HG03342 (cell line): ENCODE results near the gene TMEM97.
"Not testable (repeated sequence)": the region's sequence is repeated elsewhere in the genome, so short reads cannot be mapped to it uniquely, and the experiment has no call there.

Experiments used
- ATAC-seq: cut with Tn5 transposase; IDR thresholded peaks from one replicate; pipeline ENCODE4 v1.9.1; 2021; ENCODE audit warnings: mild to moderate bottlenecking, moderate library complexity; ENCODE audit not compliant: unreplicated experiment

Gene TMEM97

DNA sequence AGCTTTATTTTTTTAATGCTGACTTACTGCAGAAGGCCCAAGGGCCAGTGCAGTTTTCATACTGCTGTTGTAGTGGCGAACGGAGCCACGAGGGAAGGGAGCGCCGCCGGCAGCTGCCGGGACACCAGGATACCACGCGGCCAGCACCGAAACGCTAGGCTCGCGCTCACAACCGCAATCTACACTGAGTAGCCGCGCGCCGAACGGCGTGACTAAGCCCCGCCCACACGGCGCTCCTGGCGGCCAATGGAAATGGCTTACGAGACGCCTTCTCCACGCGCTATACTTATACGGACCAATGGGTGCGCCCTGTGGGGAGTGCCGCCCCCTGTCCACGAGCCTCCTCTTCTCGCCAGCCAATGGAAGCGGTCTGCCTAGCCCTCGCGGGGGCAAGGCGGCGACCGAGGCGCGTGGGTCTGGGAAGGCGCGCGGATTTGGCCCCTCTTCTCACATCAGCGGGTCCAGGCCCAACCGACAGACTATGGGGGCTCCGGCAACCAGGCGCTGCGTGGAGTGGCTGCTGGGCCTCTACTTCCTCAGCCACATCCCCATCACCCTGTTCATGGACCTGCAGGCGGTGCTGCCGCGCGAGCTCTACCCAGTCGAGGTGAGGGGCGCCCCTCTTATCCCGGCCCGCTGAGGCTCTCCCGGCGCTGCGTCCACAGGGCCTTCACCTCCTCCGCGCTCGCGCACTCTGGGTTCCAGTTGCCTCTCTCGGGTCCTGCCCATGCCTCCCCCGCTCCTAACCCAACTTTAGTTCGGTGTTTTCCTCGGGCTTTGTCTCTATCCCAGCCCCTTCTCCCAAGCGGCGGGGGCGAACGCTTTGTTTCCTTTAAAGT, at the start of gene TMEM97:
Gene TMEM97 (plus strand): TSS at position 442 of the 839 bp plus-strand sequence. CDS start 40 bp downstream, at position 482.
- ATAC-seq: peak; percentile 94

DNA sequence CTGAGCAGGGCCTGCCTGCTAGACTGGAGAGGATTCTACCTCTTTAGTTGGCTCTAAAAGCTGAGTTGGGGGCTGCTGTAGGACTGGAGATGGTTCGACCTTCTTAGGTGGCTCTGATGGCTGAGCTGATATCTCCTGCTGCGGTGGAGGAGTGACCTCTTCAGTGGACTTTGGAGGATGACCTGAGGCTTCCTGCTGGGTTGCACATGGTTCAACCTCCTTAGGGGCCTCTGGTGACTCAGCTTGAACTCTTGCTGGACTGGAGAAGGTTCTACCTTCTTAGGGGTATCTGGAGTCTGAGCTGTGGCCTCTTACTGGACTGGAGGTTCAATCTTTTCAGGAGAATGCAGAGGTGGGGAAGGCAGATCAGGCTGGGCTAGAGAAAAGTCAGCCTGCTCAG, 48.9 kb upstream of the TMEM97 start:
- no peak for ATAC-seq

DNA sequence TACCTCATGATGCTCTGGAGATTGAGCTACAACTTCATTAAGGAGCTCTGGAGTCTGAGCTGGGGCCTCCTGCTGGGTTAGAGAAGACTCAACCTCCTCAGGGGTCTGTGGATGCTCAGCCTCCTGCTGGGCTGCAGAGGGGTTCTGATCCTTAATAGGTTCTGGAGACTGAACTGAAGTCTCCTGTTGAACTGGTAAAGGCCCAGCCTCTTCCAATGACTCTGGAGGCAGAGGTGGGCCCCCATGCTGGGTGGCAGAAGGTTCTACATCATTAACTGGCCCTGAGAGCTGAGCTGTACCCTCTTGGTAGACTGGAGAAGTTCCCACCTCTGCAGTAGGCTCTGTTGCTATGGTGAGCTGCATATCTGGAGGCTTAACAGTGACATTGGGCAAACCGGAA, 48.1 kb upstream of the TMEM97 start:
- ATAC-seq: no peak

DNA sequence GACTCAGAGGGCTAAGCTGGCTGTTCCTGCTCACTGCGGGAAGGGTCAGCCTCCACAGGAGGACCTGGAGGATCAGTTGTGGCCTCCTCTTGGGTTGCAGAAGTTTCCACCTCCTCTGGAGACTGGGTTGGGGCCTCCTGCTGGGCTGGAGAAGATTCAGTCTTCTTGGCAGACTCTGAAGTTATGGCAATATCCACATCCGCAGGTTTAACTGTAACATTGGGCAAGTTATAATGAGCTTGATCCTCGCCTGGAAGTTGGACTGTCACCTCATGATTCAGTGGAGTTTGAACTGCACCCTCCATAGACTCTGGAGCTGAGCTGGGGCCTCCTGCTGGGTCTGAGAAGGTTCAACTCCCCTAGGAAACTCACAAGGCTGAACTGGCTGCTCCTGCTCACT, 47.6 kb upstream of the TMEM97 start:
- ATAC-seq: no peak

DNA sequence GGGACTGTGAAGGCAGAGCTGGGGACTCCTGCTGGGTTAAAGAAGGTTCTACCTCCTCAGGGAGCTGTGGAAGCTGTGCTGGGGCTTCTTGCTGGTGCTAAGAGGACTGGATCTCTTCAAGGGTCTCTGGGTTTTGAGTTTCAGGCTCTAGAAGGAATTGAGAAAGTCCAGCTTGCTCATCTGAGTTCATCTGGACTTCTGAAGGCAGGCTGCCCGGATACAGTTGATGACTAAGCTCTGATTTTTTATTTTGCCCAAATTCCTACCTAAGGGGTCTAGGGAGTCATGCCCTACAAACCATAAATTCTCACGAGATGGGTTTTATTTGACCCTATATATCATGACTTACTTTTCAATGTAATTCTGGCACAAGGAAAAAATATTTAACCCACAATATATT, 46.8 kb upstream of the TMEM97 start:
- no peak for ATAC-seq

DNA sequence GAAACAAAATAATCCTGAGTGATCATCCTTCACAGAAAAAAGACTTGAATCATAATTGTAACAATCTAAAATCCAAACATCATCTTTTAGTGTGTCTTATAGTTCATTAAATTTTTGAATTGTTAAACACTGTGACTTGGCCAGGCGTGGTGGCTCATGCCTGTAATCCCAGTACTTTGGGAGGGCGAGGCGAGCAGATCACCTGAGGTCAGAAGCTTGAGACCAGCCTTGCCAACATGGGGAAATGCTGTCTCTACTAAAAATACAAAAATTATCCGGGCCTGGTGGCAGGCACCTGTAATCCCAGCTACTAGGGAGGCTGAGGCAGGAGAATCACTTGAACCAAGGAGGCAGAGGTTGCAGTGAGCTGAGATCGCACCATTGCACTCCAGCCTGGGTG, 45.7 kb upstream of the TMEM97 start:
- ATAC-seq: not testable (repeated sequence)

DNA sequence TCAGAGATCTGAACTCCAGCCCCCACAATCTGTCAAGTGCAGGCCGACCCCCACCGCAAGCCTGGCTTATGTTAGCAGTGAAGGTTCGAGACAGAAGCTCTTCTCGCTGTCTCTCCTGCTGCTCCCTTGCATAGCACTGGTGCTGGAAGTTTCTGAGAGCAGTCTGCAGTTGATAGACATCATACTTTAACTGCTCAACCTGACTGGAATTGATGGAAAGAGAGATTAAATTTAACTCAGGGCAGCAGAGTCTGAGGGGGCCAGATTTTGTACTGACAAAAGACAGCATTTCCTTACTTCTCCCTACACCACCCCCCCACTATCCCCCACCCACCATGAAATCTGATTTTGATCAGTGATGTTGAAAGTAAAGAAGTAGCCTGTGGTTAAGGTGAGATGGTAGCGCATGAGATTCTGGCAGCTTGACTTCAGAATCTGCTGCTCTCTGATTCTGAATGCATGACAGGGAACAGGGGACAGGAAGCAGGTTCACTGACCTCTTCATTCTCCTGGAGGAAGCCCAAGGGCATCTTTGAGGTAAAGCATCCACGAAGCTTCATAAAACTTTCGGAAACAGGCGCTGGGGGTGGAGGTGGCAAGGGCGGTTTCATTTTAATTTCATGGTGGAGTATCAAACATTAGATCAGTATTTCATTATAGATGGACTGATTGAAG, 44.3 kb upstream of the TMEM97 start:
- ATAC-seq: no peak

DNA sequence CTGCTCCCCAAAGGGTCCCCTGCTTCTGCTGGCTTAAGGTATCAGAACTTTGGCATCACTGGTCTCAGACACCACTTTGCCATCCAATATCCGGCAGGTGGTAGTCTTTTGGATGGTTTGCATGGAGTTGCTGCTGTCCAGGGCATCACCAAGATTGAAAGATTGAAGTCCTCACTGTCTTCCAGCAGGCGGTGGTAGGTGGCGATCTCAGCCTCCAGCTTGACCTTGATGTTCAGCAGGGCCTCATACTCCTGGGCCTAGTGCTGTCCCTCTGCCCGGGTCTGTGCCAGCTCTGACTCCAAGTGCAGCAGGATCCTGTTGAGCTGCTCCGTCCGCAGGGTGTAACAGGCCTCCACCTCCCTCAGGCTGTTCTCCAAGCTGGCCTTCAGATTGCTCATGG, 43.0 kb upstream of the TMEM97 start:
- no peak for ATAC-seq

DNA sequence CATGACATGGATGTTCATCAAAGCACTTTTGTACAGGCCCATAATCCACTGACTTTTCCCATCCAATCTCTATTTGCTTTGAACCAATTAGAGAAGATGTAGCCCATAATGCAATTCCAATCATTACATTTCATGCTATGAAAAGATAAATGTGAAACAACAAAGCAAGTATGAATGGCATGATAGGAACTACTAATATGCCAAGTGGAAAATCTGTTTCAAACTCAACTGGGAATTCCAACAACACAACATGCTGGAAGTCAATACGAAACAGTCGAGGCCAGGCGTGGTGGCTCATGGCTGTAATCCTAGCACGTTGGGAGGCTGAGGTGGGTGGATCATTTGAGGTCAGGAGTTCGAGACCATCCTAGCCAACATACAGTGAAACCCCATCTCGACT, 39.6 kb upstream of the TMEM97 start:
- no peak for ATAC-seq

DNA sequence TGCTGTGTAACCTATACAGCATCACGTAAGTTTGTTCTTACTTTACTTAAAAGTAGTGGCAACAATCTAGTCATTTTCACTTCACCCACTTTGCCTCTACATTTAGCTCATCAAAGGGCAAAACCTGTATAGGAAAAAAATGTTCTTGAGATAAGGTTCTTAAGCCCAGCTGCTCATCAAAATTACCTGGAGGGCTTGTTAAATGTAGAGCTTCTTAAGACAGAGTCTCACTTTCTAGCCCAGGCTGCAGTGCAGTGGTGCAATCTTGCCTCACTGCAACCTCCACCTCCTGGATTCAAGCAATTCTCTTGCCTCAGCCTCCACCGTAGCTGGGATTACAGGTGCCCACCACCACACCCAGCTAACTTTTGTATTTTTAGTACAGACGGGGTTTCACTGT, 38.2 kb upstream of the TMEM97 start:
- ATAC-seq: no peak

DNA sequence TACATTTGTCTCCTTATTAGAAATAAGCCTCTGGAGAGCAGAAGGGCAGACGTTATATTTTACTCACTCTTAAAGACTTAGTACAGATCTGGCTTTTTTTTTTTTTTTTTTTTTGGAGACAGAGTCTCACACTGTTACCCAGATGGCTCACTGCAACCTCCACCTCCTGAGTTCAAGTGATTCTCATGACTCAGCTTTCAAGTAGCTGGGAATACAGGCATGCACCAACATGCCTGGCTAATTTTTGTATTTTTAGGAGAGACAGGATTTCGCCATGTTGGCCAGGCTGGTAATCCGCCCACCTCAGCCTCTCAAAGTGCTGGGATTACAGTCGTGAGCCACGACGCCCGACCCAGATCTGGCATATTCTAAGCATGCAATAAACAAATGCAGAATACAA, 36.4 kb upstream of the TMEM97 start:
- ATAC-seq: no peak

DNA sequence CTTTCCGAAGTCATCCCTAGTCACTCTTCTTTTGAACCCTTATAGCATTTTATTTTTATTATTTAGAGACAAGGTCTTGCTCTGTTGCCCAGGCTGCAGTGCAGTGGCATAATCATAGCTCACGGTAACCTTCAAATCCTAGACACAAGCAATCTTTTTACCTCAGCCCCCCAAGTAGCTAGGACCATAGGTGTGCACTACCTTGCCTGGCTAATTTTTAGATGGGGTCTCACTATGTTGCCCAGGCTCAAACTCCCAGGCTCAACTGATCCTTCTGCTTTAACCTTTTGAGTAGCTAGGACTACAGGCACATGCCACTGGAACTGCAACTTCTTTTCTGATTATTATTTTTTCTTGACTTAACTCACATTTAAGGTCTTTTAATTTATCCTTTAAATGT, 33.0 kb upstream of the TMEM97 start:
- ATAC-seq: no peak

DNA sequence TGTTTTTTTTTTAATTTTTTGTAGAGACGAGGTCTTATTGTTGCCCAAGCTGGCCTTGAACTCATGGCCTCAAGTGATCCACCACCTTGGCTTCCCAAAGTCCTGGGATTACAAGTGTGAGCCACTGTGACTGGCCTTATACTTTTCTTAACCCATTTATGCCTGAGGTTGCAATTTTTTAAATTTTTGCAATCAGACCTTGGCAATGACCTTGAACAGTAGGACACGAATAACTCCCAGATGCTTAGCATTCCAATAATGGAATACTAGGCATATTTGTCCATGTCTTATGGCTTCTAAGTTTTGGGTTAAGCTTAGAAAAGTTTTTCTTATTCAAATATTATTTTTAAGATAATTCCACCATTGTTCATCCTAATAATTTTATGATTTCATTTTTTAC, 28.3 kb upstream of the TMEM97 start:
- no peak for ATAC-seq

DNA sequence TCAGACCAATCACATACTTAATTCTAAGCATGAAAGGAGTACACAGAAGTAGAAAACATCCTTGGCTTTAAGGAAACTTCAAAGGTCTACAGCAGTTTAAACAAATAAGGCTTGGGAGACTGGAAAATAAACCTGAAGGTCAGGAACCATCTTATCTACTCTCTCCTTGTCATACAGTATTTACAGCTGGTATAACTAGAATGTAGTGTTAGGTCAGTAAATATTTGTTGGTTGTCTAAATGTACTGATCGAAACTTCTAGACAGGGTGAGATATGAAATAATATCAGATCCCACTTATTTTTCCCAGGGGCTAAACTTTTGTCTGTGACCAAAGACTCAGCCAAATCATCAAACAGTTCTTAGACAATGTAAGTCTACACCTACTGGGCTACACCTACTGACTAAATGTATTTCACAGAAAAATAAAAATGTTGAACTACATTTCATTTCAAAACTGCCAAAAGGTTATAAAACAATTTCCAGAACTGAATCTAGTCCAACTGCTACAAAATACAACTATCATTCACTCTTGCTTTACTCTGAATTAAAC, 27.1 kb upstream of the TMEM97 start:
- ATAC-seq: no peak

DNA sequence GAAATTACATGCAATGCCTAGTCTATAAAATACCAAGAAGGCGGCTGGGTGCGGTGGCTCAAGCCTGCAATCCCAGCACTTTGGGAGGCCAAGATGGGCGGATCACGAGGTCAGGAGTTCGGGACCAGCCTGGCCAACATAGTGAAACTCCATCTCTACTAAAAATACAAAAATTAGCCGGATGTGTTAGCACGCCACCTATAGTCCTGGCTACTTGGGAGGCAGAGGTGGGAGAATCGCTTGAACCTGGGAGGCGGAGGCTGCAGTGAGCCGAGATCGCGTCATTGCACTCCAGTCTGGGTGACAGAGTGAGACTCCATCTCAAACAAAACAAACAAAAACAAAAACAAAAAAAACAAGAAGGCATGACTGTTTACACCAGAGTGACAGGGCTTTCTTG, 26.1 kb upstream of the TMEM97 start:
- not testable (repeated sequence) for ATAC-seq

DNA sequence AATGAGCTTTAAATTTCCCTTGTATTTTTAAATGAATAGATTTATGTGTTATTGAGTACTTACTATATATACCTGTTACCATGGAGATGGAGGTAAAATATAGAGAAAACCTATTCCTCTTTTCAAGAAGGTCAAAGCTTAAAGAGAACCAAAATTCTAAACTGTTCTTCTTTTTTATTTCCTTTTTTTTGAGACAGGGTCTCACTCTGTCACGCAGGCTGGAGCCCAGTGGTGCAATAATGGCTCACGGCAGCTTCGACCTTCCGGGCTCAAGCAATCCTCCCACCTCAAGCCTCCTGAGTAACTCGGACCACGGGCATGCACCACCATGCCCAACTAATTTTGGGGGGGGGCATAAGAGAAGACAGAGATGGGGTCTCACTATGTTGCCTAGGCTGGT, 25.0 kb upstream of the TMEM97 start:
- ATAC-seq: no peak

DNA sequence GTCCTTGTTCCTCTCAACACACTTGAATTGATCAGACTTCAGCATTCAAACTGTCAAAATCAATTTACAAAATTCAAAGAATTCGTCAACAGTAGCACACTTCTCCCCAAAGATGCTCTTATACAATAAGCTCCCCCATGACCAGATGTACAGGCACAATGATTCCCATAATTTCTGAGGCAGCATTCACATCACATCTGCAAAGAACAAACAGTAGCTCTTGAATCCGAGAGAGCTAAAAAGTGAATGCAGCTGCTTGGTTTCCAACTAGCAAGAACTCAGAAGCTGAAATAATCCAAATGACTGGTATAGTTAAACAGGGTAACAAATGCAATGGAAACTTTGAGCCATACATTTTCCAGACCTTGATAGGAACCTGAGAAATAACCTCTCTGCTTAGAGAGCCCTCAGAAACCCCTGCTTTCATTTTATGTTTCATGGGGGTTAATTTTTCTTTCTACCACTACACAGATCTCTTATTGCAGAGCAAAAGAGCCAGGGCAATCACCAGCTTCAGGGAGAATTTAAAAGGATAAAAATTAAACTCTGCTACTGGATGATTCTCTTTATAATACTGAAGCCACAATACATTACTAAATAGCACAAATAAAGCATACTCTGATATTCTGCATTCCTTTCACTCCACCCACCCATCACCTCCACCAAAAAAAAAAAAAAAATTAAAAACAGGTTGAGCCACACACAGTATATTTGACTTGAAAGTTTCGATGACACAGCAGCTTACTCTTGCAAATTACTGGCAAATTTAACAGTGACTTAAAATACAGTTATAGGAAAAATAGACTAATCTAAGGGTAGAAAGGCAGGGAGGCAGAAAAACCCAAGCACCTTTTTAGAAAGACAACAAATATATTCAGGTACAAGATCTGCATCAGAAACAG, 23.1 kb upstream of the TMEM97 start:
- no peak for ATAC-seq

DNA sequence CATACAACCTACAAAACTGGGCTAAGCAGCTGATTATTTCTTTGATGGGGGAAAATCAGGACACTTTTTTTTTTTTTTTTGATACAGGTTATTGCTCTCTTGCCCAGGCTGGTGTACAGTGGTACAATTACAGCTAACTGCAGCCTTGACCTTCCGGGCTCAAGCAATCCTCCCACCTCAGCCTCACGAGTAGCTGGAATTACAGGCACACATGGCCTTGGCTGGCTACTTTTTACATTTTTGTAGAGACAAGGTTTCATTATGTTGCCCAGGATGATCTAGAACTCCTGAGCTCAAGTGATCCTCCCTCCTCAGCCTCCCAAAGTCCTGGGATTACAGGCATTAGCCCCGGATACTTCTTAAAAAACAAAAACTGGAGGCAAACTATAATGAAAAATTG, 20.6 kb upstream of the TMEM97 start:
- ATAC-seq: no peak

DNA sequence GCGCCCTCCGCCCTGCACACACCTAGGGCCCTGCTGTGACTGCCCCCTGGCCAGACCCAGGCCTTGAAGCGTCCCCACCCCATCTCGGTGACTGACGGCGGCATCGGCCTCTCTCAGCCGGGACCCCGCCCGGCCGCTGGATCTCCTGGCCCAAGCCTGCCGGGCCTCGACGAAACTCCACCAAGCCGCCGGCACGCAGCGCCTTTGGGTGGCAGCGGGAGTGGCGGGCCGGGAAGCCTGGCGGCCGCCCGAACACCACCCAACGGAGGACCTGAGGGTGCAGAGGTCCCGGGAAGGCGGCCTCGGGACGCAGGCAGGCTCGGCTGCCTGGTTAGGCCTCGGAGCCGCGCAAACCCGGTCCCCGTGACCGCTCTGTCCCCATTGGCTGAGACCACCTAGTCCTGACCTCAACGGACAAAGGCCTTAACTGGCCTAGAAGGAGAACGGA, 12.0 kb upstream of the TMEM97 start:
- no peak for ATAC-seq

DNA sequence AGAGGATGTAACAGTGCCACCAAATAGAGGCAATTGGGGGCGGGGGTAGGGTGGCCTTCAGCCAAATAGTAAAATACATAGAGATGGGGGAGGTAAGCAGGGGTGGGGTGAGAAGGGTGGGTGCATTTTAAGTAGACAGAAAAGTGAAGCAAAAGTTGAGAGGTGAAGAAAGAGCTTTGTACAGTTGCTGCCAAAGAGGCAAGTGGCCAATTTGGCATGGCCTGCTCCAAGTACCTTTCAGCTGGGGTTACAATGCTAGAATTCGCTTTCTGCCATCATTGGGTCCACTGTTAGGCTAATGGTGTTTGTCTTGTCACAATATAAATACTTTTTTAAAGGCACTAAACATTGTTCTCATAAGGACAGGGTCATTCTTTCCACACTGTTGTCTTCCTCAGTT, 5.2 kb upstream of the TMEM97 start:
- no peak for ATAC-seq
